IPS-18c (cell line): ENCODE data around the gene NFIC.
"Not testable (repeated sequence)": the region's sequence is repeated elsewhere in the genome, so short reads cannot be mapped to it uniquely, and the experiment has no call there.

ENCODE experiments used
- H3K4me3 ChIP-seq: 2 replicates; pipeline ENCODE4 v1.7.0; 2013; ENCODE audit warnings: low read depth, mild to moderate bottlenecking, low read length, moderate library complexity; ENCODE audit not compliant: insufficient read depth
- H3K9me3 ChIP-seq: one replicate; pipeline ENCODE4 v1.6.1; 2013; ENCODE audit warnings: mild to moderate bottlenecking, low read length, moderate library complexity; ENCODE audit not compliant: control insufficient read depth, insufficient read depth

The NFIC gene

DNA sequence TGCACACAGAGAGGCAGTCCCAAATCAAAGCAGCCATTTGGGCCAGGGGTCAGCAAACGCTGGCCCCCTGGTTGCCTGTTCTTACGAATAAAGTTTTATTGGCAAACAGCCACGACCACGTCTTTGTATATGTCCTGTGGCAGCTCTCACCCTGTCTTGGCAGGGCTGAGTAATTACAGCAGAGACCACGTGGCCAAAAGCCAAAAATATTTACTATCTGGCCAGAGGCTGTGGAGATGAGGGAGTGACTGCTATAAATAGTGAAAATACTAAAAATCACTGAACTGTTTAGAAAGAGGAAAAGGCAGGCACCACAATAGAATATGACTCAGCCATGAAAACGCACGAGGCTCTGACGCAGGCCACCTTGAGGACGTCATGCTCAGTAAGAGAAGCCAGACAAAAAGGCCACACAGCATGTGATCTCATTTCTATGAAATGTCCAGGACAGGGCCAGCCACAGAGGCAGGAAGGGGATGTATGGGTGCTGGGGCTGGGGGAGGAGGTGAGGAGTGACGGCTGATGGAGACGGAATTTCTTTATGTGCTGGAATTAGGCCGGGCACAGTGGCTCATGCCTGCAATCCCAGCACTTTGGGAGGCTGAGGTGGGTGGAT is 84.5 kb downstream of the NFIC start:
- no peaks in the 10 kb centered on the region for H3K9me3 ChIP-seq
- no peak overlapping the region for H3K4me3 ChIP-seq

- no peak overlapping the region for H3K4me3 ChIP-seq
- H3K9me3 ChIP-seq = no peaks in the 10 kb centered on the region
Observed at GRCh38 chr19:3451451-3451866, 85.1 kb downstream of the NFIC start.

GRCh38 chr19:3452171-3452941 is 86.0 kb downstream of the NFIC start:
- Histone ChIP-seq H3K9me3 (no peaks in the 10 kb centered on the region), H3K4me3 (no peak overlapping the region)

DNA sequence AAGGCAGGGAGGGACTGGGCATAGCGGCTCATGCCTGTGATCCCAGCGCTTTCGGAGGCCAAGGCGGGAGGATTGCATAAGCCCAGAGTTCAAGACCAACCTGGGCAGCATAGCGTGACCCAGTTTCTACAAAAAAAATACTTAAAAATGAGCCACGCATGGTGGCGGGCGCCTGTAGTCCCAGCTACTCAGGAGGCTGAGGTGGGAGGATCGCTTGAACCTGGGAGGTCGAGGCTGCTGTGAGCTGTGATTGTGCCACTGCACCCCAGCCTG is 86.5 kb downstream of the NFIC start:
- H3K4me3 ChIP-seq, H3K9me3 ChIP-seq: not testable (repeated sequence)

- no peak overlapping the region for H3K4me3 ChIP-seq
- no peaks in the 10 kb centered on the region for H3K9me3 ChIP-seq
Observed at GRCh38 chr19:3453840-3454239, 87.5 kb downstream of the NFIC start.

- H3K9me3 ChIP-seq = no peaks in the 10 kb centered on the region
Observed at GRCh38 chr19:3454656-3455392, 88.4 kb downstream of the NFIC start.

GRCh38 chr19:3455393-3455955 is 89.1 kb downstream of the NFIC start:
- Histone ChIP-seq H3K4me3 (no peak overlapping the region), H3K9me3 (no peaks in the 10 kb centered on the region)

More at GRCh38 chr19:3454656-3455392, 88.4 kb downstream of the NFIC start:
- H3K4me3 ChIP-seq = no peak overlapping the region

DNA sequence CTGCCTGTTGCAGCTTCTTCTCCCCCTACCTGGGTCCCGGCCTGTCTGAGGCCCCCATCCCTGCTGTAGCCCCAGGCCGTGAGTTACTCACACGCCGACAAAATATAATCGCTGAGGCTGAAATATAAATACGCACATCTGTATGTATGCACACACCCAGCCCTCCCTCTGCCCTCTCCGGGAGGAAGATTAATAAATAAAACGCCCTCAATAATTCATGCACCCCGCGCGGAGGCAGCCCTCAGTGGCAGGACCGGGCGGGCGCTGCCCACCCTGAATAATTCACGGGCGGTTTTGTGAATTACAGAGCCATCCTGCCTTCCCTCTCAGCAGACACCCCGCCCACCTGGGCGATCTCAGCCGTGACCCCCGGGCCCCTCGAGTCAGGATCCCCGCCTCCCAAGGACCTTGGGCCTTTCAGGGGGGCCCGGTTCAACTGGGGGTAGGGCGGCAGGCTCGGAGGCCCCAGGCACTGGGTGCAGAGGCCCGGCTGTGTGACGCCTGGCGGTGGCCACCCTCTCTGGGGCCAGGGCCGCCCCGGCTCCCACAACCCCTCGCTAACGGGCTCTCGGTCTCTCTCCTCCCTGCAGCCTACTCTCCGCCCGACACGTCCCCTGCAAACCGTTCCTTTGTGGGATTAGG is 89.7 kb downstream of the NFIC start:
- H3K9me3 ChIP-seq = no peaks in the 10 kb centered on the region

DNA sequence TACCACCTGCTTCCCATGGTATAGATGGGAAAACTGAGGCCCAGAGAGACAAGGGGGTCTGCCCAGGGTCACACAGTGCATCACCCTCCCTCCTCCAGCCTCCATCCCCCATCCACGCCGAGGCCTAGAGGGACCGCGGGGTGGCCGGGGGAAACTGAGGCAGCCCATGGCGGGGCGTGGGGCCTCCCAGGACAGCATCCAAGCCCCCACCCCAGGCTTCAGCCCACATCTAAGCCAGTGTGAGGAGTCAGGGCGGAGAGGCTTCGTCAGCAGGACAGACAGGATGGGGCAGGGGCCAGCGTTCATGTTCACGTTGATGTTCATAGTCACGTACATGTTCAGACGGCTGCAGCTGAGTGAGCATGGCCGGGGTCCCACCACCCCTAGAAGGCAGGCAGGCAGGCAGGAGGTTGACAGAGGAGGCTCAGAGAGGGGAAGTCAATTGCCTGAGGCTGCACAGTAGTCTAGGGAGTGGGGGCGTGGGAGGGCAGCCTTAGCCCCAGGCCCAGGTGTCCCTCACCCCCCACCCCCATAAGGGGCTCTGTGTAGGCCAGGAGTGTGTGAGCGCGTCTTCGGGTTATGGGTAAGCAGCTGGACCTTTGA is 90.6 kb downstream of the NFIC start:
- Histone ChIP-seq H3K4me3 (no peak overlapping the region), H3K9me3 (no peaks in the 10 kb centered on the region)

More for the DNA sequence above, 89.7 kb downstream of the NFIC start:
- H3K4me3 ChIP-seq = no peak overlapping the region

DNA sequence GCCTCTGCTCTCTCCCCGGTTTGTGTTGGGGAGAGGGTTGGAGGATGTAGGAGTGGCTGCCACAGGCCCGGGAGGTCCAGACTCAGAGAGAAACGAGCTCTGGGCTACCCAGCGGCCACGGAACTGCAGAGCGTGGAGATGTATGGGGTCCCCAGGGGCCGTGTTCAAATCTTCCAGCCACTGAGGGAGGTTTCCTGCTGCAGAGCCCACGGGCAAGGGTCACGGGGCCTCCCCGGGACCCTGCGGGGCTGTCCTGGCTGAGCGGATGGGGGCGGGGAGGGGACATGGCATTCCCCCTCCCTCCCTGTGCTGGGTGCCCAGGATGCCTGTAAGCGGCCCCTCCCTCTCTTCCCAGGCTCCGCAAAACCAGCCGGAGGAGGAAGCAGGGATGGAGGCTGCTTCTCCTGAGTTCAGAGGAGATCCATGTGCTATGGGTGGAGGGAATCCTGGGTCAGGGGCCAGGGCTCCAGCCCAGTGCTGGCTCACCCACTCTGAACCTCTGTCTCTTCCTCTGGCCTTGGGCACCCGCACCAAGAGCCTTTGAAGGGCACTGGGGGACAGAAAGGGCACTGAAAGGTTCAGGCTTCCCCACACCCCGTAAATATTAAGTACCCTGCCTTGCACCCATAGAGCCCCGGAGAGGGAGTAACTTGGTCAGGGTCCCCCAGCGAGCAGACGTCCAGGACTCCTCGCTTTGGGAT is 91.3 kb downstream of the NFIC start:
- Histone ChIP-seq H3K4me3 (peak overlapping the region; percentile 9; the same call in 1 of the 2 replicates), H3K9me3 (no peaks in the 10 kb centered on the region)

- peak overlapping the region; percentile 30; the same call in 1 of the 2 replicates for H3K4me3 ChIP-seq
- no peaks in the 10 kb centered on the region for H3K9me3 ChIP-seq
Observed at GRCh38 chr19:3458229-3459088, 92.1 kb downstream of the NFIC start.

- Histone ChIP-seq H3K4me3 (peak overlapping the region; percentile 20), H3K9me3 (no peaks in the 10 kb centered on the region)
Observed at GRCh38 chr19:3459089-3459881, 92.9 kb downstream of the NFIC start.

GRCh38 chr19:3459965-3460582 is 93.7 kb downstream of the NFIC start:
- H3K9me3 ChIP-seq = no peaks in the 10 kb centered on the region
- H3K4me3 ChIP-seq = no peak overlapping the region

GRCh38 chr19:3462991-3463713 is 96.8 kb downstream of the NFIC start:
- Histone ChIP-seq H3K9me3 (no peaks in the 10 kb centered on the region), H3K4me3 (peak overlapping the region; percentile 36; the same call in 1 of the 2 replicates)
